ENCODE results near the gene GFRA3. TPM values are rescaled to one million over a fixed set of nuclear protein-coding genes. Genes with fewer than 3 reads are reported as not detected.

GFRA3 gene
- total RNA-seq, 1 donor from 2014 or later, result 0.82 TPM

DNA sequence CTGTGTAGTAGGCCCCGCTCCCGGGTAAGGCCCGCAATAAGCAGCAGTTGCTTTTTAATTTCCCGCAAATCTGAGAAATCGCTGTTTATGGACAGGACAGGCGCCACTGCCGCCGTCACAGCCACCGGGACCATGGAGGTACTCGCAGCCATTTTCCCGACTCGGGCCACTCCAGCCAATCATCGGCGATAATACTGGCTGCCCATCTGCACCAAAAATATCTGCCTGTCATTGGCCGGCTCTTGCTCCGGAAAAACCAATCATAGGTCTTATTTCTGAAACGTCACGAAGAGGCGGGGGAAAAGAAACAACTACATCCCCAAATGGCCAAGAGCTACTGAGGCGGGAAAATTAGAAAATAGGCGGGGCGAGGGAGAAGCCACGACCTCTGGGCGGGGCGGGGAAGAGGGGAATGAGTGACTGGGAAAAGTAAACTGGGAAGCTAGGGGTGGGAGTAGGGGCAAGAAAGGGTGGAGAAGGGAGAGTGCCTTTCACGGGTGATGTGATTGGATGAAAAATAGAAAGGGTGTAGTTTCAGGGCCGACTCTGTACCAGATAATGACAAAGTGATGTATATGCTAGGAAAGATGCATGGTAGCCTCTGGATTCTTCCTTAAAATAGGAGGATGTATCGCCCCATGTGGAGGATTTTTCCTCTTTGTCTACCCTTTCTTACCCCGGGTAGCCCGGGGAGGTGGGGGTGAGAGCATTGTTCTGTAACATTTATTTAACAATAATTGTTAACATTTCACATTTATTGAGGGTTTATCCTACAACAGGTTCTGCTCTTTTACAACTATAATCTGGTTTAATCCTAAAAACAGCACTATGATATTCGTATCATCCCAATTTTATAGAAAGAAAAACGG is 61.0 kb downstream of the GFRA3 start, which contains the start of gene CDC23:
TSS of gene CDC23 (minus strand) at position 163 of the 869 bp plus-strand sequence. CDS start at position 152, 11 bp downstream.
- Histone ChIP-seq H3K36me3 (peaks cover 14% of the 10 kb centered on the region), H3K27ac (replicated peaks) (peak within 1 kb of the TSS; percentile 81), H3K9me3 (replicated peaks) (no peaks in the 10 kb centered on the region), H3K4me3 (peak within 1 kb of the TSS; percentile 98), H3K27me3 (ENCODE audit: low read depth) (no peaks in the 10 kb centered on the region), H3K4me1 (peaks cover 33% of the 10 kb centered on the region)
- peak; percentile 88 for DNase-seq
- TF ChIP-seq, protein P1, sequence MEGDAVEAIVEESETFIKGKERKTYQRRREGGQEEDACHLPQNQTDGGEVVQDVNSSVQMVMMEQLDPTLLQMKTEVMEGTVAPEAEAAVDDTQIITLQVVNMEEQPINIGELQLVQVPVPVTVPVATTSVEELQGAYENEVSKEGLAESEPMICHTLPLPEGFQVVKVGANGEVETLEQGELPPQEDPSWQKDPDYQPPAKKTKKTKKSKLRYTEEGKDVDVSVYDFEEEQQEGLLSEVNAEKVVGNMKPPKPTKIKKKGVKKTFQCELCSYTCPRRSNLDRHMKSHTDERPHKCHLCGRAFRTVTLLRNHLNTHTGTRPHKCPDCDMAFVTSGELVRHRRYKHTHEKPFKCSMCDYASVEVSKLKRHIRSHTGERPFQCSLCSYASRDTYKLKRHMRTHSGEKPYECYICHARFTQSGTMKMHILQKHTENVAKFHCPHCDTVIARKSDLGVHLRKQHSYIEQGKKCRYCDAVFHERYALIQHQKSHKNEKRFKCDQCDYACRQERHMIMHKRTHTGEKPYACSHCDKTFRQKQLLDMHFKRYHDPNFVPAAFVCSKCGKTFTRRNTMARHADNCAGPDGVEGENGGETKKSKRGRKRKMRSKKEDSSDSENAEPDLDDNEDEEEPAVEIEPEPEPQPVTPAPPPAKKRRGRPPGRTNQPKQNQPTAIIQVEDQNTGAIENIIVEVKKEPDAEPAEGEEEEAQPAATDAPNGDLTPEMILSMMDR (IDR thresholded peaks at IDR 0.05; ENCODE audit: borderline replicate concordance), result no peak
- intact Hi-C loops (cut with micrococcal nuclease), result no loop called here

DNA sequence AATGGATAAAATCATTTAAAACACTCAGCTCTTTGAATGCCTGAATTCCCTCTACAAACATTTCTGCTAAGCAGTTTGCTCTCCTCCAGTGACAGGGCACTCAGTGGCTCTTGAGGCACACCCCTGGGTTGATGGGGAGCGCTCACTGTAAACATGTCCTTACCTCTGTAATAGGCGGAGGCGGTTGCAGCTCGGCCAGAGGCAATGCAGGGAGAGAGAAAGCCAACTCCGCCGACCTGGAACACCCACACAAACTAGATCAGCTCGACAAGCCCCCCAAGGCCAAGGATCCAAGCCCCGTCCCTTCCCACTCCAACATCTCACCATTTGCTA is 61.6 kb downstream of the GFRA3 start:
- H3K27ac ChIP-seq (replicated peaks), result peak overlapping the region; percentile 81
- TF ChIP-seq, protein P1 (IDR thresholded peaks at IDR 0.05; ENCODE audit: borderline replicate concordance), result no peak
- intact Hi-C loops (cut with micrococcal nuclease), result no loop called here
- DNase-seq, result no peak
- H3K4me1 ChIP-seq, result peaks cover 33% of the 10 kb centered on the region
- peak overlapping the region; percentile 98 for H3K4me3 ChIP-seq
- H3K27me3 ChIP-seq (ENCODE audit: low read depth), result no peaks in the 10 kb centered on the region
- H3K9me3 ChIP-seq (replicated peaks), result no peaks in the 10 kb centered on the region
- peaks cover 14% of the 10 kb centered on the region for H3K36me3 ChIP-seq

DNA sequence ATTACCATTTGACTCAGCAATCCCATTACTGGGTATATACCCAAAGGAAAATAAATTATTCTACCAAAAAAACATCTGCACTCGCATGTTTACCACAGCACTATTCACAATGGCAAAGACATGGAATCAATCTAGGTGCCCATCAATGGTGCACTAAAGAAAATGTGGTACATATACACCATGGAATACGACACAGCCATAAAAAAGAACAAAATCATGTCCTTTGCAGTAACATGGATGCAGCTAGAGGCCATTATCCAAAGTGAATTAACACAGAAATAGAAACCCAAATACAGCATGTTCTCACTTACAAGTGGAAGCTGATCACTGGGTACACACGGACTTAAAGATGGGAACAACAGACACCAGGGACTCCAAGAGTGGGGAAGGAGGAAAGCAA is 63.4 kb downstream of the GFRA3 start:
- H3K9me3 ChIP-seq (replicated peaks), result no peaks in the 10 kb centered on the region
- H3K36me3 ChIP-seq, result peaks cover 23% of the 10 kb centered on the region
- peaks cover 33% of the 10 kb centered on the region for H3K4me1 ChIP-seq
- intact Hi-C loops (cut with micrococcal nuclease), result no loop called here
- TF ChIP-seq, protein P1 (IDR thresholded peaks at IDR 0.05; ENCODE audit: borderline replicate concordance), result no peak
- H3K27me3 ChIP-seq (ENCODE audit: low read depth), result no peaks in the 10 kb centered on the region
- no peak overlapping the region for H3K27ac ChIP-seq (replicated peaks)
- DNase-seq, result no peak
- no peak overlapping the region for H3K4me3 ChIP-seq

Other genes with a start within 250 kb of the GFRA3 start
- 22.1 TPM for gene FAM13B, start 241.5 kb downstream of the GFRA3 start, total RNA-seq
- gene WNT8A, start 190.6 kb downstream of the GFRA3 start, total RNA-seq, result not detected
- gene NME5, start 135.2 kb downstream of the GFRA3 start, total RNA-seq, result 4.7 TPM
- gene BRD8, start 96.0 kb downstream of the GFRA3 start, total RNA-seq, result 27.4 TPM
- 0.77 TPM for gene KIF20A, start 95.5 kb downstream of the GFRA3 start, total RNA-seq
- gene CDC23, start 61.3 kb downstream of the GFRA3 start, total RNA-seq, result 20.2 TPM
- gene CDC25C, start 57.2 kb upstream of the GFRA3 start, total RNA-seq, result not detected
- gene FAM53C, start 63.6 kb upstream of the GFRA3 start, total RNA-seq, result 26.7 TPM
- 40.7 TPM for gene KDM3B, start 78.1 kb upstream of the GFRA3 start, total RNA-seq
- 6.6 TPM for gene REEP2, start 164.4 kb upstream of the GFRA3 start, total RNA-seq
- 7.8 TPM for gene EGR1, start 190.9 kb upstream of the GFRA3 start, total RNA-seq